ENCODE results near the gene FBXL20. TPM values are rescaled to one million over a fixed set of nuclear protein-coding genes. Genes with fewer than 3 reads are reported as not detected.

Gene FBXL20
- total and polyA plus RNA-seq, 2 of the 8 experiments (the other 6 are each of a cell fraction or from before 2014, with no cell fraction given) = 5.5 to 11.0 TPM

DNA sequence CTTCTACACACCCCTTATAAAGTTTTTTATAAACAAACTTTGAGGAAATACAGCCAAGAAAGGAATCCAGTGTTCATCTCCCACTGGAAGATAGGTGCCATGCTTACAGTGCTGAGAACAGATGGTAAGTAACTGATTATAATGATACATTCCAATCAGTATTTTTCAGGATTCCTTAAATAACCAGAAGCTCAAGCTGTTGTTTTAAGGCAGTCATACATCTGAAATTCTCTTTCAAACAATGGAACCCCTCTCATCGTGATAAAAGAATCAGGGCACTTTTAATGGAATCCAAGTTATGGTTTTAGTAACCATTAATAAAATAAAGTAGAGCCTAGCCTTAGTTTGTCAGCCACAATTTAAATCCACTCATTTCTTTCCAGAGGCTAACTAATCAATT, 119.6 kb downstream of the FBXL20 start:
- Histone ChIP-seq H2BK20ac (ENCODE audit: low read length) (no peak overlapping the region), H3K4me3 (ENCODE audit: extremely low read depth in 1 of 4, insufficient read depth in 2 of 4, low read depth in 3 of 4, low read length in 4 of 4) (no peak overlapping the region), H3K79me1 (ENCODE audit: low read depth, low read length) (no peaks in the 10 kb centered on the region), H4K20me1 (replicated peaks in 1 of 2; ENCODE audit: control insufficient read depth in 1 of 2, insufficient read depth in 2 of 2, low read length in 2 of 2) (no peaks in the 10 kb centered on the region), H4K8ac (ENCODE audit: extremely low read depth, insufficient read depth, low read length) (no peak overlapping the region), H3K27me3 (replicated peaks in 1 of 4; ENCODE audit: control insufficient read depth in 3 of 4, extremely low read depth in 1 of 4, insufficient read depth in 3 of 4, low read length in 3 of 4) (no peaks in the 10 kb centered on the region), H3K56ac (replicated peaks; ENCODE audit: insufficient read length, low read depth, low read length) (no peak overlapping the region), H3K4ac (replicated peaks; ENCODE audit: insufficient read length, low read depth, low read length) (no peak overlapping the region), H3K36me3 (ENCODE audit: control insufficient read depth in 2 of 4, insufficient read depth in 4 of 4, low read length in 3 of 4) (no peaks in the 10 kb centered on the region; a peak in 1 of 8 replicates), H3K23me2 (ENCODE audit: low read depth, low read length) (no peaks in the 10 kb centered on the region), H2BK120ac (replicated peaks; ENCODE audit: low read depth, low read length) (no peak overlapping the region), H3K27ac (ENCODE audit: low read depth, low read length) (no peak overlapping the region), H2AFZ (ENCODE audit: low read length) (no peak overlapping the region), H4K91ac (replicated peaks; ENCODE audit: insufficient read length, low read length) (no peak overlapping the region), H3K18ac (ENCODE audit: extremely low read depth, low read length) (no peak overlapping the region), H3K9ac (replicated peaks in 1 of 4; ENCODE audit: extremely low read depth in 1 of 4, low read depth in 3 of 4, low read length in 3 of 4) (no peak overlapping the region), H2BK15ac (ENCODE audit: low read length) (no peak overlapping the region), H4K5ac (ENCODE audit: insufficient read length, low read depth, low read length) (no peak overlapping the region), H3K14ac (ENCODE audit: insufficient read length) (no peak overlapping the region), H2BK12ac (ENCODE audit: low read depth, low read length) (no peak overlapping the region), H3K23ac (ENCODE audit: insufficient read length) (no peak overlapping the region), H2AK5ac (ENCODE audit: low read depth, low read length) (no peak overlapping the region), H3K4me1 (replicated peaks in 1 of 4; ENCODE audit: control insufficient read depth in 3 of 4, insufficient read depth in 4 of 4, low read length in 3 of 4) (peaks cover 0 to 2% (median under 1%) of the 10 kb centered on the region in 4 experiments; a peak in 2 of 7 replicates), H3K4me2 (ENCODE audit: insufficient read depth in 1 of 2, low read depth in 2 of 2, low read length in 2 of 2) (no peak overlapping the region), H3K79me2 (ENCODE audit: control insufficient read depth in 1 of 2, insufficient read depth in 2 of 2, low read length in 2 of 2) (no peaks in the 10 kb centered on the region), H3K9me3 (ENCODE audit: insufficient read depth in 2 of 2, low read depth in 1 of 2, low read length in 1 of 2) (no peaks in the 10 kb centered on the region), H2BK5ac (ENCODE audit: low read depth, low read length) (no peak overlapping the region)
- WGBS, 2 experiments (ENCODE audit: extremely low coverage in 1 of 2, insufficient coverage in 1 of 2, insufficient read length in 1 of 2, insufficient replicate concordance in 2 of 2, low coverage in 1 of 2, low lambda C conversion rate in 2 of 2, missing lambda C conversion rate in 1 of 2) = 74% methylated on average over 1 of the region's 1 CpG; no CpG with 5 or more reads in 1 of the 2 experiments
- FAIRE-seq (no peak), DNase-seq (ENCODE audit: low read depth in 1 of 2, low spot score in 2 of 2) (no peak)
- ChIA-PET CTCF (ENCODE audit: partially characterized antibody) (interaction anchor here (0.9 to 1.9 kb wide), 4 partner anchors 11 to 128 kb away, joined by 3 to 5 read pairs (median 3); no protein-coding TSS in a partner anchor), POLR2A (ENCODE audit: partially characterized antibody) (no interaction called here)
- TF ChIP-seq RBBP5 (IDR thresholded peaks at IDR 0.05; ENCODE audit: borderline replicate concordance, low read depth, low read length) (no peak), KDM4A (IDR thresholded peaks at IDR 0.05; ENCODE audit: low read depth, low read length, severe bottlenecking) (no peak), NRF1 (IDR thresholded peaks at IDR 0.05; ENCODE audit: low read depth, low read length) (no peak), SP4 (IDR thresholded peaks at IDR 0.05; ENCODE audit: low read length) (no peak), POLR2A (IDR thresholded peaks at IDR 0.05; ENCODE audit: control extremely low read depth in 1 of 2, low read depth in 2 of 2, low read length in 2 of 2) (no peak), CEBPB (IDR thresholded peaks at IDR 0.05; ENCODE audit: low read depth, low read length) (no peak), GABPA (IDR thresholded peaks at IDR 0.05; ENCODE audit: borderline replicate concordance, insufficient read depth, low read length) (no peak), BCL11A (IDR thresholded peaks at IDR 0.05; ENCODE audit: low read depth in 2 of 2, low read length in 2 of 2) (no peak), CHD2 (IDR thresholded peaks at IDR 0.05; ENCODE audit: low read length) (no peak), SRF (IDR thresholded peaks at IDR 0.05; ENCODE audit: low read depth, low read length) (no peak), JUN (IDR thresholded peaks at IDR 0.05; ENCODE audit: low read depth, low read length) (no peak), TBP (IDR thresholded peaks at IDR 0.05; ENCODE audit: low read depth, low read length) (no peak), CHD1 (IDR thresholded peaks at IDR 0.05; ENCODE audit: low read depth, low read length) (no peak)
- TF ChIP-seq, protein P1, sequence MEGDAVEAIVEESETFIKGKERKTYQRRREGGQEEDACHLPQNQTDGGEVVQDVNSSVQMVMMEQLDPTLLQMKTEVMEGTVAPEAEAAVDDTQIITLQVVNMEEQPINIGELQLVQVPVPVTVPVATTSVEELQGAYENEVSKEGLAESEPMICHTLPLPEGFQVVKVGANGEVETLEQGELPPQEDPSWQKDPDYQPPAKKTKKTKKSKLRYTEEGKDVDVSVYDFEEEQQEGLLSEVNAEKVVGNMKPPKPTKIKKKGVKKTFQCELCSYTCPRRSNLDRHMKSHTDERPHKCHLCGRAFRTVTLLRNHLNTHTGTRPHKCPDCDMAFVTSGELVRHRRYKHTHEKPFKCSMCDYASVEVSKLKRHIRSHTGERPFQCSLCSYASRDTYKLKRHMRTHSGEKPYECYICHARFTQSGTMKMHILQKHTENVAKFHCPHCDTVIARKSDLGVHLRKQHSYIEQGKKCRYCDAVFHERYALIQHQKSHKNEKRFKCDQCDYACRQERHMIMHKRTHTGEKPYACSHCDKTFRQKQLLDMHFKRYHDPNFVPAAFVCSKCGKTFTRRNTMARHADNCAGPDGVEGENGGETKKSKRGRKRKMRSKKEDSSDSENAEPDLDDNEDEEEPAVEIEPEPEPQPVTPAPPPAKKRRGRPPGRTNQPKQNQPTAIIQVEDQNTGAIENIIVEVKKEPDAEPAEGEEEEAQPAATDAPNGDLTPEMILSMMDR (IDR thresholded peaks at IDR 0.05; ENCODE audit: control extremely low read depth in 1 of 3, insufficient read depth in 1 of 3, low read depth in 1 of 3, low read length in 3 of 3) = no peak

Measured in H1 (cell line).